H1 (cell line): ENCODE measurements around the gene HMG20A. TPM values are rescaled to one million over a fixed set of nuclear protein-coding genes. Genes with fewer than 3 reads are reported as not detected.

Source experiments
- CTCF ChIA-PET: fragments of 300-600 bp; sonication (Branson Sonifier 250); formaldehyde crosslinking; loops from one replicate; lab custom pipeline; 2021; ENCODE audit not compliant: partially characterized antibody; lab: Charles Lee
- POLR2A ChIA-PET: fragments of 300-600 bp; sonication (Branson Sonifier 250); formaldehyde crosslinking; loops from one replicate; lab custom pipeline; 2021; ENCODE audit warnings: inconsistent platforms; ENCODE audit not compliant: partially characterized antibody; lab: Charles Lee
- DNase-seq, 2 experiments: peaks; one replicate each; pipeline versions ENCODE4 v3.0.0 to v3.0.0-alpha.2; 2010 to 2022; ENCODE audit warnings: low spot score in 2 of 2, low read depth in 1 of 2, mixed read lengths in 1 of 2
- FAIRE-seq: peaks from 2 replicates; lab custom pipeline; 2011; peaks lifted over from hg19 to GRCh38; lab: Jason Lieb, UNC
- H2AFZ ChIP-seq: 2 replicates; pipeline ENCODE4 v1.8.1; 2012; ENCODE audit warnings: low read length, inconsistent platforms
- H2AK5ac ChIP-seq: 2 replicates; pipeline ENCODE4 v1.6.1; 2013; ENCODE audit warnings: low read depth, low read length
- H2BK120ac ChIP-seq: replicated peaks from 2 replicates; pipeline ENCODE3; 2013; ENCODE audit warnings: low read depth, low read length, inconsistent platforms
- H2BK12ac ChIP-seq: 2 replicates; pipeline ENCODE4 v1.6.1; 2013; ENCODE audit warnings: low read depth, low read length
- H2BK15ac ChIP-seq: 2 replicates; pipeline ENCODE4 v1.6.1; 2013; ENCODE audit warnings: low read length
- H2BK20ac ChIP-seq: 2 replicates; pipeline ENCODE4 v1.6.1; 2013; ENCODE audit warnings: low read length
- H2BK5ac ChIP-seq: 2 replicates; pipeline ENCODE4 v1.6.1; 2013; ENCODE audit warnings: low read depth, low read length
- H3K14ac ChIP-seq: 2 replicates; pipeline ENCODE4 v1.6.1; 2013; ENCODE audit warnings: inconsistent platforms; ENCODE audit not compliant: insufficient read length
- H3K18ac ChIP-seq: 2 replicates; pipeline ENCODE4 v1.6.1; 2013; ENCODE audit warnings: low read length; ENCODE audit errors: extremely low read depth
- H3K23ac ChIP-seq: 2 replicates; pipeline ENCODE4 v1.6.1; 2013; ENCODE audit warnings: inconsistent platforms; ENCODE audit not compliant: insufficient read length
- H3K23me2 ChIP-seq: 2 replicates; pipeline ENCODE4 v1.6.1; 2013; ENCODE audit warnings: low read depth, low read length
- H3K27ac ChIP-seq: 2 replicates; pipeline ENCODE4 v1.6.1; 2011; ENCODE audit warnings: low read depth, low read length, inconsistent platforms
- H3K27me3 ChIP-seq, 4 experiments: replicated peaks in 1 of 4; 1 replicate in 1 of 4; 2 replicates in 3 of 4; pipeline versions ENCODE4 v1.6.1 to v1.8.1; 2011 to 2013; ENCODE audit warnings: low read length in 3 of 4, mild to moderate bottlenecking in 3 of 4, inconsistent platforms in 2 of 4, mixed read lengths in 2 of 4, moderate library complexity in 1 of 4; ENCODE audit not compliant: control insufficient read depth in 3 of 4, insufficient read depth in 3 of 4; ENCODE audit errors: extremely low read depth in 1 of 4
- H3K36me3 ChIP-seq, 4 experiments: 2 replicates each; pipeline versions ENCODE4 v1.6.1 to v1.8.1; 2011 to 2013; ENCODE audit warnings: mild to moderate bottlenecking in 4 of 4, low read length in 3 of 4, moderate library complexity in 2 of 4, control low read depth in 1 of 4, inconsistent platforms in 1 of 4; ENCODE audit not compliant: insufficient read depth in 4 of 4, control insufficient read depth in 2 of 4
- H3K4ac ChIP-seq: replicated peaks from 2 replicates; pipeline ENCODE3; 2013; ENCODE audit warnings: low read length, low read depth, mixed read lengths, inconsistent platforms; ENCODE audit not compliant: insufficient read length
- H3K4me1 ChIP-seq, 4 experiments: replicated peaks in 1 of 4; 1 replicate in 1 of 4; 2 replicates in 3 of 4; pipeline versions ENCODE4 v1.6.1 to v1.8.1; 2011 to 2013; ENCODE audit warnings: low read length in 3 of 4, inconsistent platforms in 2 of 4, mixed read lengths in 1 of 4; ENCODE audit not compliant: insufficient read depth in 4 of 4, control insufficient read depth in 3 of 4
- H3K4me2 ChIP-seq, 2 experiments: 2 replicates each; pipeline versions ENCODE4 v1.6.1 to v1.8.1; 2011 to 2013; ENCODE audit warnings: low read depth in 2 of 2, low read length in 2 of 2, control low read depth in 1 of 2, inconsistent platforms in 1 of 2, mild to moderate bottlenecking in 1 of 2; ENCODE audit not compliant: insufficient read depth in 1 of 2
- H3K4me3 ChIP-seq, 4 experiments: fragments of 200-600, 300-600 bp in 1 of 4; sonication (generic), shearing (Covaris generic), sonication (Bioruptor Twin) in 1 of 4; 2 replicates each; pipeline versions ENCODE4 v1.5.1 to v1.8.1; 2011 to 2016; ENCODE audit warnings: low read length in 4 of 4, low read depth in 3 of 4, control low read depth in 2 of 4, inconsistent platforms in 2 of 4, mild to moderate bottlenecking in 2 of 4, mixed read lengths in 1 of 4, moderate library complexity in 1 of 4; ENCODE audit not compliant: insufficient read depth in 2 of 4; ENCODE audit errors: extremely low read depth in 1 of 4
- H3K56ac ChIP-seq: replicated peaks from 2 replicates; pipeline ENCODE3; 2013; ENCODE audit warnings: low read depth, mild to moderate bottlenecking, mixed read lengths, low read length, inconsistent platforms; ENCODE audit not compliant: insufficient read length
- H3K79me1 ChIP-seq: 2 replicates; pipeline ENCODE4 v1.6.1; 2013; ENCODE audit warnings: low read depth, low read length, control low read depth
- H3K79me2 ChIP-seq, 2 experiments: 2 replicates each; pipeline versions ENCODE4 v1.6.1 to v1.8.1; 2012 to 2013; ENCODE audit warnings: low read length in 2 of 2, mild to moderate bottlenecking in 2 of 2, inconsistent platforms in 1 of 2; ENCODE audit not compliant: insufficient read depth in 2 of 2, control insufficient read depth in 1 of 2
- H3K9ac ChIP-seq, 4 experiments: replicated peaks in 1 of 4; 1 replicate in 1 of 4; 2 replicates in 3 of 4; pipeline versions ENCODE4 v1.6.1 to v1.8.1; 2011 to 2013; ENCODE audit warnings: low read depth in 3 of 4, low read length in 3 of 4, control low read depth in 2 of 4, mild to moderate bottlenecking in 2 of 4, moderate library complexity in 2 of 4, inconsistent platforms in 1 of 4; ENCODE audit errors: extremely low read depth in 1 of 4
- H3K9me3 ChIP-seq, 2 experiments: 2 replicates each; pipeline versions ENCODE4 v1.6.1 to v1.8.1; 2012 to 2013; ENCODE audit warnings: mild to moderate bottlenecking in 2 of 2, moderate library complexity in 2 of 2, control low read depth in 1 of 2, inconsistent platforms in 1 of 2, low read depth in 1 of 2, low read length in 1 of 2, mixed read lengths in 1 of 2; ENCODE audit not compliant: insufficient read depth in 2 of 2
- H4K20me1 ChIP-seq, 2 experiments: replicated peaks in 1 of 2; 2 replicates each; pipeline versions ENCODE3 to v1.8.1; 2011 to 2013; ENCODE audit warnings: inconsistent platforms in 2 of 2, low read length in 2 of 2, mild to moderate bottlenecking in 1 of 2; ENCODE audit not compliant: insufficient read depth in 2 of 2, control insufficient read depth in 1 of 2
- H4K5ac ChIP-seq: 2 replicates; pipeline ENCODE4 v1.6.1; 2013; ENCODE audit warnings: low read length, low read depth, mixed read lengths, inconsistent platforms; ENCODE audit not compliant: insufficient read length
- H4K8ac ChIP-seq: 2 replicates; pipeline ENCODE4 v1.8.0; 2013; ENCODE audit warnings: mild to moderate bottlenecking, moderate library complexity, low read length, inconsistent platforms; ENCODE audit not compliant: insufficient read depth; ENCODE audit errors: extremely low read depth
- H4K91ac ChIP-seq: replicated peaks from 2 replicates; pipeline ENCODE3; 2013; ENCODE audit warnings: low read length, mixed read lengths, inconsistent platforms; ENCODE audit not compliant: insufficient read length
- ATF3 ChIP-seq: IDR thresholded peaks from 2 replicates; pipeline ENCODE4 v1.6.1; 2011; ENCODE audit warnings: low read depth, mild to moderate bottlenecking, low read length; ENCODE audit not compliant: insufficient read depth
- BRCA1 ChIP-seq: IDR thresholded peaks from 2 replicates; pipeline ENCODE4 v1.6.1; 2012; ENCODE audit warnings: low read depth, low read length, improper control_type of control experiment
- WGBS, 2 experiments: shearing (Covaris generic) in 1 of 2; methylation state at CpG; one replicate each; pipeline versions ENCODE4 v1.1.6 to v1.1.7; 2013 to 2015; ENCODE audit warnings: low lambda C conversion rate in 2 of 2, mixed read lengths in 2 of 2, inconsistent platforms in 1 of 2, low coverage in 1 of 2, missing lambda C conversion rate in 1 of 2; ENCODE audit not compliant: insufficient replicate concordance in 2 of 2, insufficient coverage in 1 of 2, insufficient read length in 1 of 2; ENCODE audit errors: extremely low coverage in 1 of 2, missing lambda C conversion rate in 1 of 2; 5-methylcytosine and 5-hydroxymethylcytosine counted together
- polyA plus RNA-seq, 7 experiments: library from polyadenylated mRNA; depleted of rRNA in 3 of 7; stranded (reverse) in 5 of 7; unstranded in 2 of 7; fragments of >200 nt in 5 of 7; fragments of 200-250 nt in 2 of 7; gene quantifications; 1 replicate in 5 of 7; 2 replicates in 1 of 7; 4 replicates in 1 of 7; pipeline versions ENCODE4 v1.2.1 to v1.2.3, GENCODE V29; 2011 to 2013; ENCODE audit warnings: missing spikeins in 2 of 7, mixed read lengths in 2 of 7
- total RNA-seq: library from RNA; stranded (reverse); fragmentation: NEBNext Ultra II Directional; extraction: Animal tissue kit (Norgen Biotek cat#: 25700); gene quantifications from 2 replicates; pipeline ENCODE4 v1.2.1, GENCODE V29; 2021

Gene HMG20A
- total and polyA plus RNA-seq, 2 of the 8 experiments (the other 6 are each of a cell fraction or from before 2014, with no cell fraction given) = 52.1 to 59.7 TPM

DNA sequence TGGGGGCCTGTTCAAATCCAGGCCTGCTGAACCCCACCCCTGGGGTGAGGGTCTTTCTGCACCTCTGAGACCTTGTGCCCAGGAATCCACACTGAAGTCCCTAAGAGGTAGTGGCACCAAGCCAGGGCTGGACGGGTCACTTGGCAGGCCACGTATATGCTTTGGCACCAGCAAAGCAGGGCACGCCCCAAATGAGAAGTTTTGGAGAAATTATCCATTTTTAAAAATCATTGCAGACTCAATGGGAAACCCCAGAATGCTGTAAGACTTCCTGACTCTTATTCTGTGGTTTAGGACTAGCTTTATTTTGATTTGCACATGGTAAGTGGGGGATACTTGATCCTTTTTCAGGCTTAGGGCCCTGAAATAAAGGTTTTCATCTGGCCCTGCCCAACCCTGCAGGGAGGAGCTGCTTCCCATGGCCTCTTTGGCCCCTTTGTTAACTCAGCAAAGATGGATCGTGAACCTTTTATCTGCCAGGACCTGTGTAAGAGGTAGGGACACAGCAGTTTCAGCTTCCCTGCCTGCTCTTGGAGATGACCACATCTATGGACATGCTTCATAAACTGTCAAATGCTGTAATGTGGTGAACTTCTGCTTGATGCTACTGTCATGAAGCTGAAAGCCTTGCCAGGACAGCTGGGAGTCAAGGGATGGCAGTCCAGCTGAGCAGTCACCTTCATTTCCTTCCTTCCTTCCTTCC, 88.0 kb downstream of the HMG20A start:
- DNase-seq (no peak), FAIRE-seq (no peak)
- 70% methylated on average over 4 of the region's 4 CpGs; no CpG with 5 or more reads in 1 of the 2 experiments for WGBS, 2 experiments
- H2BK12ac ChIP-seq = peak overlapping the region; percentile 56; the same call in 1 of the 2 replicates
- H4K5ac ChIP-seq = peak overlapping the region; percentile 31
- no peaks in the 10 kb centered on the region for H3K79me2 ChIP-seq
- no peaks in the 10 kb centered on the region for H4K20me1 ChIP-seq
- H3K56ac ChIP-seq = no peak overlapping the region
- no peak overlapping the region for H2BK15ac ChIP-seq
- H3K4me2 ChIP-seq = no peak overlapping the region; a peak in 1 of 4 replicates
- no peak overlapping the region for H3K14ac ChIP-seq
- peak overlapping the region; percentile 99; the same call in 1 of the 2 replicates for H2BK5ac ChIP-seq
- H3K9ac ChIP-seq = no peak overlapping the region
- H2BK120ac ChIP-seq = peak overlapping the region; percentile 89
- TF ChIP-seq ATF3 (no peak), BRCA1 (no peak)
- H2AK5ac ChIP-seq = peak overlapping the region; percentile 18; the same call in 1 of the 2 replicates
- H3K9me3 ChIP-seq = no peaks in the 10 kb centered on the region
- no peaks in the 10 kb centered on the region for H3K27me3 ChIP-seq
- H3K4ac ChIP-seq = no peak overlapping the region
- POLR2A ChIA-PET = interaction anchor here (0.6 to 3.9 kb wide), 7 partner anchors 11 to 404 kb away, joined by 3 to 39 read pairs (median 3); no protein-coding TSS in a partner anchor
- no peak overlapping the region for H4K8ac ChIP-seq
- H4K91ac ChIP-seq = peak overlapping the region; percentile 82
- H3K18ac ChIP-seq = peak overlapping the region; percentile 48
- no peak overlapping the region for H3K23ac ChIP-seq
- peak overlapping the region; percentile 27 for H2BK20ac ChIP-seq
- H3K36me3 ChIP-seq = no peaks in the 10 kb centered on the region
- H3K23me2 ChIP-seq = no peaks in the 10 kb centered on the region; the same call in 1 of the 2 replicates
- H3K79me1 ChIP-seq = no peaks in the 10 kb centered on the region
- CTCF ChIA-PET = interaction anchor here (0.7 to 7.7 kb wide), 11 partner anchors 9 to 454 kb away, joined by 3 to 72 read pairs (median 5); no protein-coding TSS in a partner anchor
- peaks cover 12 to 29% (median 23%) of the 10 kb centered on the region in 4 experiments for H3K4me1 ChIP-seq
- no peak overlapping the region for H3K4me3 ChIP-seq
- H2AFZ ChIP-seq = no peak overlapping the region
- no peak overlapping the region; the same call in 1 of the 2 replicates for H3K27ac ChIP-seq
